Brain microvascular endothelial cell (primary cell): ENCODE measurements around the gene VIPAS39.
A peak's percentile ranks its signal among the peaks of the same experiment; 100 is the strongest.
"Not testable (repeated sequence)": the region's sequence is repeated elsewhere in the genome, so short reads cannot be mapped to it uniquely, and the experiment has no call there.

Source experiments
- DNase-seq: peaks from one replicate; pipeline ENCODE4 v3.0.0-alpha.2; 2020
- H3K27ac ChIP-seq: fragments of 250-450 bp; sonication (Bioruptor Pico); 2 replicates; pipeline ENCODE4 v1.5.1; 2020; ENCODE audit warnings: mild to moderate bottlenecking, moderate library complexity
- H3K27me3 ChIP-seq: fragments of 250-450 bp; sonication (Bioruptor Pico); replicated peaks from 2 replicates; pipeline ENCODE4 v1.5.1; 2020; ENCODE audit warnings: mild to moderate bottlenecking
- H3K36me3 ChIP-seq: fragments of 250-450 bp; sonication (Bioruptor Pico); replicated peaks from 2 replicates; pipeline ENCODE4 v1.5.1; 2020; ENCODE audit warnings: mild to moderate bottlenecking
- H3K4me3 ChIP-seq: 2 replicates; pipeline ENCODE4 v1.5.1; 2011; ENCODE audit warnings: low read depth, mild to moderate bottlenecking, control low read depth, low read length, moderate library complexity
- in situ Hi-C: cut with HindIII; loops from 2 replicates; pipeline ENCODE4 v1.10.0; 2017; ENCODE audit warnings: low sequenced_read_pairs, low pct_ligation_motif_present
- TF ChIP-seq, protein P1 (sequence below): IDR thresholded peaks from 2 replicates; pipeline ENCODE4 v1.5.1; 2011; ENCODE audit warnings: low read depth, mild to moderate bottlenecking, moderate library complexity, low read length, control low read depth, inconsistent platforms; ENCODE audit errors: missing control alignments

Gene VIPAS39

DNA sequence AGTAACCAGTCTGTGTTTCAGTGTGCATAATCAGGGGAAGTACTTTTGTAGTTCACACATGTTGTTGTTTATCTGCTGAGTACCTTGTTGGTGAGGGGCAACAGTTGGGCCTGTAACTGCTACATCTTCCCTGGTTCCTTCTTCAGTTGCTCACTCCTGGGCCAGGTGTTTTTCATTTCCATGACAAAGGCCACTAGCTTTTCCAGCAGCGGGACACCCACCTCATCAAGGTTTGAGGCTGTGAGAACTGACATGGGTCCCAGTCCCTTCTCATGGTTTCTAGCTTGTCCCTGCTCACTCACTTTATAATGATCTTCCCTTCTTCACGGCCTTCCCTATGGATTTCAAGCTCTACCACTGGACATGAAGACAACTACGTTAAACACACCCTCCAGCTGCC lies 32.5 kb downstream of the VIPAS39 start:
- H3K27me3 ChIP-seq = no peaks in the 10 kb centered on the region
- H3K36me3 ChIP-seq = peaks cover 52% of the 10 kb centered on the region
- H3K4me3 ChIP-seq = no peak overlapping the region
- no peak for DNase-seq
- H3K27ac ChIP-seq = no peak overlapping the region
- in situ Hi-C loops = no loop called here
- TF ChIP-seq, protein P1, sequence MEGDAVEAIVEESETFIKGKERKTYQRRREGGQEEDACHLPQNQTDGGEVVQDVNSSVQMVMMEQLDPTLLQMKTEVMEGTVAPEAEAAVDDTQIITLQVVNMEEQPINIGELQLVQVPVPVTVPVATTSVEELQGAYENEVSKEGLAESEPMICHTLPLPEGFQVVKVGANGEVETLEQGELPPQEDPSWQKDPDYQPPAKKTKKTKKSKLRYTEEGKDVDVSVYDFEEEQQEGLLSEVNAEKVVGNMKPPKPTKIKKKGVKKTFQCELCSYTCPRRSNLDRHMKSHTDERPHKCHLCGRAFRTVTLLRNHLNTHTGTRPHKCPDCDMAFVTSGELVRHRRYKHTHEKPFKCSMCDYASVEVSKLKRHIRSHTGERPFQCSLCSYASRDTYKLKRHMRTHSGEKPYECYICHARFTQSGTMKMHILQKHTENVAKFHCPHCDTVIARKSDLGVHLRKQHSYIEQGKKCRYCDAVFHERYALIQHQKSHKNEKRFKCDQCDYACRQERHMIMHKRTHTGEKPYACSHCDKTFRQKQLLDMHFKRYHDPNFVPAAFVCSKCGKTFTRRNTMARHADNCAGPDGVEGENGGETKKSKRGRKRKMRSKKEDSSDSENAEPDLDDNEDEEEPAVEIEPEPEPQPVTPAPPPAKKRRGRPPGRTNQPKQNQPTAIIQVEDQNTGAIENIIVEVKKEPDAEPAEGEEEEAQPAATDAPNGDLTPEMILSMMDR = no peak

DNA sequence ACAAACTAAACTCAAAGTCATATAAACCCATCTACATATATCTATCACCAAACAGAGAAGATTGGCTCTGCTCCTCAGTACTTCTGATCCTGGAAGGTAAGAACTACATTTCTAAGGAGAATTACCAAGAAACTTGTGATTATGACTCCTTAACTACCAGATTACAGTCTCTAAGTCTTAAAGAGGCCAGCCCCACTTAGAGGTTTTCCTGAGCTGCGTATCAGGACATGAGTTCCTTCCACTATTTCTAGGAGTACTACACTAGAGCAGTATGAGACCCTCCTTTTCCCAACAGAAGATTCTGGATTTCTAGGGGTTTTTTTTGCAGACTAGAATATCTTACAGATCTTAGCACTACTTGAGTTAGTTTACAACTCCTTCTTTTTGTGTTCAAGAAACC lies 34.0 kb downstream of the VIPAS39 start, which contains the start of gene NOXRED1:
Gene NOXRED1, minus strand, starts transcription at position 101 of the 400 bp plus-strand sequence. CDS start 634 bp downstream, outside the sequence.
- no peak within 1 kb of the TSS for H3K27ac ChIP-seq
- in situ Hi-C loops = no loop called here
- no peak within 1 kb of the TSS for H3K4me3 ChIP-seq
- H3K36me3 ChIP-seq = peaks cover 46% of the 10 kb centered on the region
- no peaks in the 10 kb centered on the region for H3K27me3 ChIP-seq
- TF ChIP-seq, protein P1 = no peak
- no peak for DNase-seq

DNA sequence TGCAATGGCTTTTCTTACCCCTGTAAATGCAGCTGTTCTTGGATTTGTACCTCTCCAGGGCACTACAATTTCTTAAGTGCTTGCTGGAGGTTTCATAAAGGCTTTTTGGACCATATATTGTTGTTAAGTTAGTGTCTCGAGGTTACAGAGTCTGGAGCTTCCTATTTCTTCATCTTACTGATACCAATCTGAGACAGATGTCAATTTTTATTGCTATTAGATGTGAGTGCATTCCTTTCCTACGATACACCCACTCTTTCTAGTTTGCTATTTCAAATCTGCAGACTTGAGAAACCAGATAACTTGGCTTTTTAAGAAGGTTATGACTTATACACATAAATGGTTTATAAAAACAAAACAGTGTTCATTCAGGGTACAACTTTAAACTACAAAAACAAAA lies 36.2 kb downstream of the VIPAS39 start:
- no peak overlapping the region for H3K4me3 ChIP-seq
- no peak for DNase-seq
- no peaks in the 10 kb centered on the region for H3K27me3 ChIP-seq
- TF ChIP-seq, protein P1 = no peak
- H3K27ac ChIP-seq = no peak overlapping the region
- H3K36me3 ChIP-seq = peaks cover 29% of the 10 kb centered on the region
- in situ Hi-C loops = no loop called here

DNA sequence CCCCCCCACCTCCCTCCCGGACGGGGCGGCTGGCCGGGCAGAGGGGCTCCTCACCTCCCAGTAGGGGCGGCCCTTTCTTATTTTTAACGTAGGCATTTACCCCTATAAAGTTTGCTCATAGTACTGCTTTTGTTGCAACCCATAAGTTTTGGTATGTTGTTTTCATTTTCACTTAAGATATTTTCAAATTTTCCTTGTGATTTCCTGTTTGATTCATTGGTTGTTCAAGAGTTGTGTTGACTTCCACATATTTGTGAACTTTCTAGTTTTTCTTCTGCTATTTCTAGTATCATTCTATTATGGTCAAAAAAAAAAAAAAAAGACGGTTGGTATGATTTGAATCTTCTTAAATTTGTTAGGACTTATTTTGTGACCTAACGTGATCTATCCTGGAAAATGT lies 40.6 kb downstream of the VIPAS39 start:
- TF ChIP-seq, protein P1 = no peak
- DNase-seq = no peak
- Histone ChIP-seq H3K4me3 (no peak overlapping the region), H3K27me3 (no peaks in the 10 kb centered on the region), H3K27ac (no peak overlapping the region), H3K36me3 (no peaks in the 10 kb centered on the region)
- in situ Hi-C loops = no loop called here

DNA sequence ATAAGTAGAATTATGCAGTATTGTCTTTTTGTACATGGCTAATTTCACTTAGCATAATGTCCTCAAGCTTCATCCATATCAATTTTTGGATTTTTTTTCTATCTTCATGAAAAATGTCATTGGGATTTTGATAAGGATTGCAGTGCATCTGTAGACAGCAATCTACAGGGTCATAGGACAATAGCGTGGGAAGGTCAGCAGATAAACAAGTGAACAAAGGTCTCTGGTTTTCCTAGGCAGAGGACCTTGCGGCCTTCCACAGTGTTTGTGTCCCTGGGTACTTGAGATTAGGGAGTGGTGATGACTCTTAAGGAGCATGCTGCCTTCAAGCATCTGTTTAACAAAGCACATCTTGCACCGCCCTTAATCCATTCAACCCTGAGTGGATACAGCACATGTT lies 41.3 kb downstream of the VIPAS39 start:
- in situ Hi-C loops, H3K4me3 ChIP-seq, H3K36me3 ChIP-seq, H3K27me3 ChIP-seq, DNase-seq, H3K27ac ChIP-seq: not testable (repeated sequence)

DNA sequence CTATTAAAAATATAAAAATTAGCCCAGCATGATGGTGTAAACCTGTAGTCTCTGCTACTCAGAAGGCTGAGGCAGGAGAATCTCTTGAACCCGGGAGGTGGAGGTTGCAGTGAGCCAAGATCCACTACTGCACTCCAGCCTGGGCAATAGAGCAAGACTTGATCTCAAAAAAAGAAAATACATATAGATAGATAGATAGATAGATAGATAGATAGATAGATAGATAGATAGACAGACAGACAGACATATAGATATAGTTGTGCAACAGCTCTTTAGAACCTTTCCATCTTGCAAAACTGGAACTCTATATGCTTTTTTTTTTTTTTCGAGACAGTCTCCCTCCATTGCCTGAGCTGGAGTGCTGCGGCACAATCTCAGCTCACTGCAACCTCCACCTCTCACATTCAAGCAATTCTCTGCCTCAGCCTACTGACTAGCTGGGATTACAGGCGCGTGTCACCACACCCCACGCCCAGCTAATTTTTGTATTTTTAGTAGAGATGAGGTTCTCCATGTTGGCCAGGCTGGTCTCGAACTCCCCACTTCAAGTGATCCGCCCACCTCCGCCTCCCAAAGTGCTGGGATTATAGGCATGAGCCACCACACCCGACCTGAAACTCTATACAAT lies 41.9 kb downstream of the VIPAS39 start:
- H3K27me3 ChIP-seq, DNase-seq, in situ Hi-C loops, H3K4me3 ChIP-seq, H3K27ac ChIP-seq, H3K36me3 ChIP-seq: not testable (repeated sequence)

DNA sequence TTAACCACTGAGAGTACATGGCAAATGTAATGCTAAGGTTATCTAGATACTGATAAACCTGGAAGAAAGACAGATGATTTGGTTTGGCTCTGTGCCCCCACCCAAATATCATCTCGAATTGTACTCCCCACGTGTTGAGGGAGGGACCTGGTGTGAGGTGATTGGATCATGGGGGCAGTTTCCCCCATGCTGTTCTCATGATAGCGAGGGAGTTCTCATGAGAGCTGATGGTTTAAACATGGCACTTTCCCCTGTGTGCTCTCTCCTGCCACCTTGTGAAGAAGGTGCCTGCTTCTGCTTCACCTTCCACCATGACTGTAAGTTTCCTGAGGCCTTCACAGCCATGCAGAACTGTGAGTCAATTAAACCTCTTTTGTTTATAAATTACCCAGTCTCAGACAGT lies 48.3 kb downstream of the VIPAS39 start:
- Histone ChIP-seq H3K4me3 (no peak overlapping the region), H3K36me3 (no peaks in the 10 kb centered on the region), H3K27me3 (no peaks in the 10 kb centered on the region), H3K27ac (no peak overlapping the region)
- in situ Hi-C loops = no loop called here
- TF ChIP-seq, protein P1 = peak; percentile 57
- DNase-seq = no peak
